GM12878 (cell line): ENCODE results near the gene AKNA. TPM values are rescaled to one million over a fixed set of nuclear protein-coding genes. Genes with fewer than 3 reads are reported as not detected.

Source experiments
- ATAC-seq: fragments of 200-7000 bp; cut with Tn5 transposase; 3 replicates; pipeline ENCODE4 v1.9.1; 2020; ENCODE audit warnings: mild to moderate bottlenecking, moderate library complexity
- BruUV-seq: library from RNA; stranded (reverse); fragments of 400-500 nt; replicated peaks from 2 replicates; lab custom pipeline; 2021; lab: Mats Ljungman, UMichigan
- CTCF ChIA-PET: fragments of 300-600 bp; sonication (Branson Sonifier 250); formaldehyde crosslinking; extraction: SDS; loops from one replicate; lab custom pipeline; 2021; ENCODE audit warnings: inconsistent platforms; lab: Yijun Ruan, JAX
- POLR2A ChIA-PET: fragments of 350-600 bp; formaldehyde crosslinking; extraction: SDS; loops from one replicate; lab custom pipeline; 2021; ENCODE audit warnings: inconsistent platforms; lab: Charles Lee
- RAD21 ChIA-PET: fragments of 300-600 bp; sonication (Branson Sonifier 250); formaldehyde crosslinking; loops from one replicate; lab custom pipeline; 2023; ENCODE audit warnings: antibody characterized with exemption; ENCODE audit not compliant: unreplicated experiment; lab: Charles Lee
- SMC1A ChIA-PET: fragments of 300-600 bp; sonication (Branson Sonifier 250); formaldehyde crosslinking; loops from one replicate; lab custom pipeline; 2023; ENCODE audit not compliant: unreplicated experiment, uncharacterized antibody; lab: Charles Lee
- DNase-seq: peaks from one replicate; pipeline ENCODE4 v3.0.0-alpha.2; 2011; ENCODE audit warnings: low read depth, low spot score
- FAIRE-seq: peaks from 3 replicates; lab custom pipeline; 2011; peaks lifted over from hg19 to GRCh38; lab: Jason Lieb, UNC
- H2AFZ ChIP-seq: 2 replicates; pipeline ENCODE4 v1.6.0; 2011; ENCODE audit warnings: low read depth, low read length, control low read depth; ENCODE audit not compliant: control insufficient read depth
- H3K27ac ChIP-seq: 2 replicates; pipeline ENCODE4 v1.5.1; 2011; ENCODE audit warnings: control low read depth; ENCODE audit not compliant: control insufficient read depth, insufficient read depth
- H3K27me3 ChIP-seq, 2 experiments: replicated peaks in 1 of 2; 2 replicates each; pipeline versions ENCODE4 v1.6.0 to v1.6.1; 2011; ENCODE audit warnings: low read length in 1 of 2; ENCODE audit not compliant: control insufficient read depth in 2 of 2, insufficient read depth in 2 of 2
- H3K36me3 ChIP-seq, 2 experiments: 2 replicates each; pipeline ENCODE4 v1.5.1; 2011; ENCODE audit warnings: low read length in 1 of 2; ENCODE audit not compliant: control insufficient read depth in 2 of 2, insufficient read depth in 2 of 2
- H3K4me1 ChIP-seq: 2 replicates; pipeline ENCODE4 v1.6.1; 2011; ENCODE audit warnings: mild to moderate bottlenecking, low read length, moderate library complexity, mixed read lengths; ENCODE audit not compliant: control insufficient read depth, insufficient read depth
- H3K4me2 ChIP-seq: 2 replicates; pipeline ENCODE4 v1.6.0; 2011; ENCODE audit warnings: control low read depth; ENCODE audit not compliant: control insufficient read depth, insufficient read depth
- H3K4me3 ChIP-seq: fragments of 200-600 bp; sonication (generic); 2 replicates; pipeline ENCODE4 v1.5.1; 2016
- H3K79me2 ChIP-seq: 2 replicates; pipeline ENCODE4 v1.6.0; 2011; ENCODE audit warnings: low read length; ENCODE audit not compliant: control insufficient read depth, insufficient read depth
- H3K9ac ChIP-seq: 2 replicates; pipeline ENCODE4 v1.8.0; 2011; ENCODE audit warnings: low read length, control low read depth, mixed read lengths; ENCODE audit not compliant: control insufficient read depth, insufficient read depth
- H3K9me3 ChIP-seq: replicated peaks from 3 replicates; pipeline ENCODE4 v1.5.1; 2011; ENCODE audit warnings: mild to moderate bottlenecking, low read length; ENCODE audit not compliant: control insufficient read depth, insufficient read depth
- H4K20me1 ChIP-seq: 2 replicates; pipeline ENCODE4 v1.6.0; 2011; ENCODE audit not compliant: control insufficient read depth, insufficient read depth
- ATF7 ChIP-seq: fragments of 450-650 bp; IDR thresholded peaks from 2 replicates; pipeline ENCODE4 v1.6.1; 2016; ENCODE audit warnings: low read depth, mild to moderate bottlenecking
- BCL11A ChIP-seq: IDR thresholded peaks from 2 replicates; pipeline ENCODE4 v1.6.1; 2011; ENCODE audit warnings: low read depth, low read length
- CHD2 ChIP-seq: IDR thresholded peaks from 2 replicates; pipeline ENCODE4 v1.6.1; 2011; ENCODE audit warnings: low read depth, low read length, improper control_type of control experiment, borderline replicate concordance
- EED ChIP-seq: sonication (generic); IDR thresholded peaks from 2 replicates; pipeline ENCODE4 v1.6.1; 2016; ENCODE audit warnings: antibody characterized with exemption, low read depth
- EP300 ChIP-seq, 2 experiments: fragments of 150-350 bp in 1 of 2; IDR thresholded peaks; 2 replicates each; pipeline ENCODE4 v1.6.1; 2011 to 2012; ENCODE audit warnings: low read depth in 2 of 2, low read length in 2 of 2, borderline replicate concordance in 1 of 2, improper control_type of control experiment in 1 of 2, inconsistent platforms in 1 of 2; ENCODE audit not compliant: control insufficient read depth in 1 of 2
- IKZF1 ChIP-seq: fragments of 450-650 bp; conservative IDR thresholded peaks from 2 replicates; pipeline ENCODE4 v1.6.1; 2017; ENCODE audit warnings: antibody characterized with exemption, mild to moderate bottlenecking
- MEF2A ChIP-seq: IDR thresholded peaks from 2 replicates; pipeline ENCODE4 v1.6.1; 2011; ENCODE audit warnings: low read depth, mild to moderate bottlenecking, low read length, moderate library complexity; ENCODE audit not compliant: insufficient read depth
- MTA2 ChIP-seq: fragments of 450-650 bp; IDR thresholded peaks from 2 replicates; pipeline ENCODE4 v1.6.1; 2016; ENCODE audit warnings: low read depth, mild to moderate bottlenecking, moderate library complexity
- NBN ChIP-seq: fragments of 450-650 bp; IDR thresholded peaks from 2 replicates; pipeline ENCODE4 v1.6.1; 2016
- NRF1 ChIP-seq: conservative IDR thresholded peaks from 2 replicates; pipeline ENCODE4 v1.6.1; 2011; ENCODE audit warnings: mild to moderate bottlenecking, low read depth, low read length, improper control_type of control experiment
- SMARCA5 ChIP-seq: fragments of 450-650 bp; IDR thresholded peaks from 2 replicates; pipeline ENCODE4 v1.6.1; 2017; ENCODE audit warnings: mild to moderate bottlenecking
- TAF1 ChIP-seq: IDR thresholded peaks from 2 replicates; pipeline ENCODE4 v1.6.1; 2011; ENCODE audit warnings: mild to moderate bottlenecking, low read depth, low read length, borderline replicate concordance
- YY1 ChIP-seq: IDR thresholded peaks from 2 replicates; pipeline ENCODE4 v1.6.1; 2011; ENCODE audit warnings: low read depth, mild to moderate bottlenecking, low read length
- ZNF217 ChIP-seq: fragments of 450-650 bp; IDR thresholded peaks from 2 replicates; pipeline ENCODE4 v1.6.1; 2017; ENCODE audit warnings: antibody characterized with exemption, mild to moderate bottlenecking
- whole genome bisulfite sequencing: methylation state at CpG from one replicate; pipeline ENCODE4 v1.1.6; 2016; ENCODE audit warnings: low lambda C conversion rate; ENCODE audit not compliant: insufficient replicate concordance, insufficient coverage; ENCODE audit errors: missing lambda C conversion rate; 5-methylcytosine and 5-hydroxymethylcytosine counted together
- in situ Hi-C: fragments of 300-500 bp; cut with MboI; formaldehyde crosslinking; loops from 9 replicates; pipeline ENCODE4 v1.14.3; 2018; ENCODE audit warnings: mixed read lengths
- intact Hi-C: fragments of 100-400 bp; cut with micrococcal nuclease; formaldehyde crosslinking; loops from one replicate; pipeline ENCODE4 v1.14.2; 2022; ENCODE audit not compliant: unreplicated experiment
- polyA plus RNA-seq, 11 experiments: library from polyadenylated mRNA; depleted of rRNA in 4 of 11; unstranded in 6 of 11; stranded (reverse) in 5 of 11; fragments of >200 nt; fragmentation: Nextera tagmentation in 4 of 11; fragmentation: Illumina TruSeq in 1 of 11; extraction: Ambion mirVana in 4 of 11; extraction: Trizol in 1 of 11; gene quantifications; 1 replicate in 1 of 11; 2 replicates in 10 of 11; pipeline versions ENCODE4 v1.2.1 to v1.2.3, GENCODE V29; 2011 to 2016; ENCODE audit warnings: inconsistent platforms in 2 of 11, missing spikeins in 2 of 11, low read depth in 1 of 11
- total RNA-seq, 4 experiments: library from RNA; depleted of rRNA in 3 of 4; stranded (reverse); fragments of >200 nt in 3 of 4; fragmentation: Illumina TruSeq in 1 of 4; extraction: Trizol in 1 of 4; gene quantifications; 2 replicates each; pipeline versions ENCODE4 v1.2.1 to v1.2.3, GENCODE V29; 2013 to 2021
- TF ChIP-seq, protein P1 (sequence below): fragments of 450-650 bp; formaldehyde crosslinking; IDR thresholded peaks from 2 replicates; pipeline ENCODE4 v1.4.0; 2022; ENCODE audit warnings: mild to moderate bottlenecking, moderate library complexity
- TF ChIP-seq, protein P2 (sequence below): IDR thresholded peaks from 2 replicates; pipeline ENCODE4 v1.6.1; 2012; ENCODE audit warnings: low read depth, low read length, improper control_type of control experiment

The AKNA gene
- total and polyA plus RNA-seq, 10 of the 15 experiments (the other 5 are each of a cell fraction or from before 2014, with no cell fraction given) = 1.6 to 132 (median 35.3) TPM

DNA sequence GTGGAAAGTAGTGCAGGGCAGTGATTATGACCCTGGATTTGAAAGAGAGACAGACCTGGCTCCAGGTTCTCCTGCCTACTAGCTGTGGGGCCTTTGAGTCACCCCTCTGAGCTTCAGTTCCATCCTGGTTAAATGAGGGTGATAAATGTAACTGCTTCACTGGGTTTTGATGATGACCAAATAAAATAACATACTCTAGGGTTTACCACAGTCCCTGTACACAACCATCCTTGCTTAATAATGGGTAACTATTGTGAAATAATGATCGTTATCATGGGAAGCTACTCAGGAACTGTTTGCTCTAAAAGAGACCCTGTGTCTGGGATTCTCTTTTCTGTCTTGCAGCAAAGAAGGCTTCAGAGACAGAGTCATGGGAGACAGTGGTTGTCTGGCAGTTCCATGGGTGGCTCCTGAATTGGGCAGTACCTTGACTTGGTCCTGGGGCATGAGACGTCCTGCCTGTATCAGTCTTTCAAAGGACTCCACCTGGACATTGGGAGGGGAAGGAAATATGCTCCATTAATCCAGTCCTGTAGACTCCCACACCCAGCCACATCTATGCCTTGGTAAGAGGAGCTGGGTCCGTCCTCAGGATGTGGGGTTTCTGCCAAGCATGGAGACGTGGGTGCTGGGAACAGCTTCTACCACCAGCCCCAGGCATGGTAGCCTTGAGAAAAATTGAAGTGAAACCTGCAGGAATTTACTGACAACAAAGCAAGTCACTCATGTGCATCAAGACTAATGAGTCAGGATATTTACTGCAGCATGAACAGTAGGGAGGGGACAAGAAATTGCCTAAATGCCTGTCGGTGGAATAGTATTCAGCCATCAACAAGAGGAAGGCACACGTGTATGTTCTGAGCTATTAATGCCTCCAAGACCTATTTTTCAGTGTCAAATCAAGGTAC is 23.4 kb downstream of the AKNA start:
- peaks cover 48 to 54% of the 10 kb centered on the region in 2 experiments for H3K36me3 ChIP-seq
- intact Hi-C loops = no loop called here
- peak; percentile 81 for FAIRE-seq
- ChIA-PET CTCF (interaction anchor here (0.7 to 7.4 kb wide), 6 partner anchors 10 to 41 kb away, joined by 3 to 108 read pairs (median 4); partner anchors contain the start of gene AKNA), RAD21 (interaction anchor here (0.7 to 12.9 kb wide), 7 partner anchors 9 to 138 kb away, joined by 3 to 251 read pairs (median 4); partner anchors contain the start of gene AKNA), SMC1A (interaction anchor here (1.1 to 13.9 kb wide), 9 partner anchors 9 to 41 kb away, joined by 3 to 327 read pairs (median 5); partner anchors contain the start of gene AKNA), POLR2A (interaction anchor here (0.6 to 13.2 kb wide), 9 partner anchors 9 to 255 kb away, joined by 3 to 312 read pairs (median 5); partner anchors contain the start of gene AKNA)
- WGBS = 13% methylated on average over 6 of the region's 6 CpGs
- in situ Hi-C loops = no loop called here
- H3K4me2 ChIP-seq = no peak overlapping the region
- BruUV-seq = no TSS peak
- peaks cover 2% of the 10 kb centered on the region; the same call in 1 of the 2 replicates for H4K20me1 ChIP-seq
- no peaks in the 10 kb centered on the region for H3K27me3 ChIP-seq
- peaks cover 46% of the 10 kb centered on the region for H3K4me1 ChIP-seq
- ATAC-seq = peak; percentile 45
- no peak overlapping the region for H2AFZ ChIP-seq
- no peaks in the 10 kb centered on the region for H3K9me3 ChIP-seq
- no peak overlapping the region for H3K9ac ChIP-seq
- H3K27ac ChIP-seq = peak overlapping the region; percentile 21
- H3K4me3 ChIP-seq = no peak overlapping the region
- DNase-seq = no peak
- H3K79me2 ChIP-seq = peaks cover 7% of the 10 kb centered on the region
- TF ChIP-seq EP300 (IDR thresholded peaks at IDR 0.05; ENCODE audit: borderline replicate concordance in 1 of 2, control insufficient read depth in 1 of 2, low read depth in 2 of 2, low read length in 2 of 2) (0 out of 4 replicates have a peak, but pooled peaks of 1 of the 2 experiments have one; percentile 18), EED (peak; percentile 81), IKZF1 (peak; percentile 80), NRF1 (no peak), TAF1 (no peak), BCL11A (0 out of 2 replicates have a peak, but pooled peaks have one; percentile 32), SMARCA5 (peak; percentile 92), NBN (peak; percentile 44; the same call in 1 of the 2 replicates), MEF2A (0 out of 2 replicates have a peak, but pooled peaks have one; percentile 11), CHD2 (no peak), YY1 (no peak), MTA2 (peak; percentile 70; the same call in 1 of the 2 replicates), ATF7 (0 out of 2 replicates have a peak, but pooled peaks have one; percentile 16), ZNF217 (peak; percentile 82; the same call in 1 of the 2 replicates)
- TF ChIP-seq, protein P1, sequence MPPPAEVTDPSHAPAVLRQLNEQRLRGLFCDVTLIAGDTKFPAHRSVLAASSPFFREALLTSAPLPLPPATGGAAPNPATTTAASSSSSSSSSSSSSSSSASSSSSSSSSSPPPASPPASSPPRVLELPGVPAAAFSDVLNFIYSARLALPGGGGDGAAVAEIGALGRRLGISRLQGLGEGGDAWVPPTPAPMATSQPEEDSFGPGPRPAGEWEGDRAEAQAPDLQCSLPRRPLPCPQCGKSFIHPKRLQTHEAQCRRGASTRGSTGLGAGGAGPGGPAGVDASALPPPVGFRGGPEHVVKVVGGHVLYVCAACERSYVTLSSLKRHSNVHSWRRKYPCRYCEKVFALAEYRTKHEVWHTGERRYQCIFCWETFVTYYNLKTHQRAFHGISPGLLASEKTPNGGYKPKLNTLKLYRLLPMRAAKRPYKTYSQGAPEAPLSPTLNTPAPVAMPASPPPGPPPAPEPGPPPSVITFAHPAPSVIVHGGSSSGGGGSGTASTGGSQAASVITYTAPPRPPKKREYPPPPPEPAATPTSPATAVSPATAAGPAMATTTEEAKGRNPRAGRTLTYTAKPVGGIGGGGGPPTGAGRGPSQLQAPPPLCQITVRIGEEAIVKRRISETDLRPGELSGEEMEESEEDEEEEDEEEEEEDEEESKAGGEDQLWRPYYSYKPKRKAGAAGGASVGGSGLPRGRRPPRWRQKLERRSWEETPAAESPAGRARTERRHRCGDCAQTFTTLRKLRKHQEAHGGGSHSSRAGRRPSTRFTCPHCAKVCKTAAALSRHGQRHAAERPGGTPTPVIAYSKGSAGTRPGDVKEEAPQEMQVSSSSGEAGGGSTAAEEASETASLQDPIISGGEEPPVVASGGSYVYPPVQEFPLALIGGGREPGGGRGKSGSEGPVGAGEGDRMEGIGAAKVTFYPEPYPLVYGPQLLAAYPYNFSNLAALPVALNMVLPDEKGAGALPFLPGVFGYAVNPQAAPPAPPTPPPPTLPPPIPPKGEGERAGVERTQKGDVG (CRISPR knock-in tag) = no peak
- TF ChIP-seq, protein P2, sequence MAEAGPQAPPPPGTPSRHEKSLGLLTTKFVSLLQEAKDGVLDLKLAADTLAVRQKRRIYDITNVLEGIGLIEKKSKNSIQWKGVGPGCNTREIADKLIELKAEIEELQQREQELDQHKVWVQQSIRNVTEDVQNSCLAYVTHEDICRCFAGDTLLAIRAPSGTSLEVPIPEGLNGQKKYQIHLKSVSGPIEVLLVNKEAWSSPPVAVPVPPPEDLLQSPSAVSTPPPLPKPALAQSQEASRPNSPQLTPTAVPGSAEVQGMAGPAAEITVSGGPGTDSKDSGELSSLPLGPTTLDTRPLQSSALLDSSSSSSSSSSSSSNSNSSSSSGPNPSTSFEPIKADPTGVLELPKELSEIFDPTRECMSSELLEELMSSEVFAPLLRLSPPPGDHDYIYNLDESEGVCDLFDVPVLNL = no peak
